PC-3 (cell line): Measurements from ENCODE around the gene KDM4B.

Experiments
- EZH2phosphoT487 ChIP-seq: fragments of 300-600 bp; sonication (generic); IDR thresholded peaks from 2 replicates; pipeline ENCODE4 v1.6.1; 2018; ENCODE audit warnings: mild to moderate bottlenecking, antibody characterized with exemption, low read length, borderline replicate concordance
- TF ChIP-seq, protein P1 (sequence below): fragments of 300-600 bp; sonication (generic); conservative IDR thresholded peaks from 2 replicates; pipeline ENCODE4 v1.5.1; 2017; ENCODE audit warnings: antibody characterized with exemption, low read depth, mild to moderate bottlenecking, low read length

DNA sequence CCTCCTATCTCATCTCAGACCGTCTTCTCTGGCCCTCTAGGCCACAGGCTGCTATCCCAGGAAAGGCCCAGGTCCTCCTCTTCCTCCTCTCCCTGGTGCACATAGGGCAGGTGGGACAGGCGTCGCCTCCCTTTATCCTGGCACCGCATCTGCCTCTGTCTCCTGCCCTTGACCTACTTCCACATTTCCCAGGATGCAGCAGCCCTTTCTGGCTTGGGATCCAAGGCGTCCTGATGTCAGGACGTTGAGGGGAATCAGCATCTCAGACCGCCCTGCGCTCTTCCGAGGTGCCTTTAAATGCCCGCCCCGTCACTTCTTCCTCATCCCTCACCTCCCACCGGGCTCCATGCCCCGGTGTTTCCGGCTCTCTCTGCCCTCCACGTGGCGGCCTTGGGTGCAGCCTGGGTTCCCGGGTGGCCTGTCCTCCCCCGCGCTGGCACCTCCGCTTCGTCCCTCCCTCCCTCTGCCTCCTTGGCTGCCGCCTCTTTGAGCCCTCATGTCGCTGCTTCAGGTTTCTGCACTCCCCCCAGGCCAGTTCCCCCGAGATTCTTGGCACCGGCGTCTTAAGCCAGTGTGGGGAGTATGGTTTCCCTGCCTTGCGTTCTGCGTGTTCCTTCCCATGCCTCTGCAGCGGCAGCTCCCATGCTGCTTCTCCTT is 66.3 kb downstream of the KDM4B start:
- TF ChIP-seq, protein P1, sequence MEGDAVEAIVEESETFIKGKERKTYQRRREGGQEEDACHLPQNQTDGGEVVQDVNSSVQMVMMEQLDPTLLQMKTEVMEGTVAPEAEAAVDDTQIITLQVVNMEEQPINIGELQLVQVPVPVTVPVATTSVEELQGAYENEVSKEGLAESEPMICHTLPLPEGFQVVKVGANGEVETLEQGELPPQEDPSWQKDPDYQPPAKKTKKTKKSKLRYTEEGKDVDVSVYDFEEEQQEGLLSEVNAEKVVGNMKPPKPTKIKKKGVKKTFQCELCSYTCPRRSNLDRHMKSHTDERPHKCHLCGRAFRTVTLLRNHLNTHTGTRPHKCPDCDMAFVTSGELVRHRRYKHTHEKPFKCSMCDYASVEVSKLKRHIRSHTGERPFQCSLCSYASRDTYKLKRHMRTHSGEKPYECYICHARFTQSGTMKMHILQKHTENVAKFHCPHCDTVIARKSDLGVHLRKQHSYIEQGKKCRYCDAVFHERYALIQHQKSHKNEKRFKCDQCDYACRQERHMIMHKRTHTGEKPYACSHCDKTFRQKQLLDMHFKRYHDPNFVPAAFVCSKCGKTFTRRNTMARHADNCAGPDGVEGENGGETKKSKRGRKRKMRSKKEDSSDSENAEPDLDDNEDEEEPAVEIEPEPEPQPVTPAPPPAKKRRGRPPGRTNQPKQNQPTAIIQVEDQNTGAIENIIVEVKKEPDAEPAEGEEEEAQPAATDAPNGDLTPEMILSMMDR, result no peak
- TF ChIP-seq EZH2phosphoT487, result no peak
